ENCODE data around the gene NUBPL.
A peak's percentile ranks its signal among the peaks of the same experiment; 100 is the strongest.
"Not testable (repeated sequence)": the region's sequence is repeated elsewhere in the genome, so short reads cannot be mapped to it uniquely, and the experiment has no call there.

Gene NUBPL

GRCh38 chr14:31856003-31856402, 294.8 kb downstream of the NUBPL start:
- H3K27ac ChIP-seq (ENCODE audit: low read length); H3K36me3 ChIP-seq (ENCODE audit: control insufficient read depth in 1 of 2, insufficient read depth in 2 of 2, low read length in 2 of 2); H3K4me3 ChIP-seq (ENCODE audit: low read depth in 1 of 2, low read length in 2 of 2); H3K9me3 ChIP-seq (ENCODE audit: control insufficient read depth in 1 of 2, low read length in 2 of 2); H3K27me3 ChIP-seq (ENCODE audit: low read depth, low read length); H3K4me1 ChIP-seq (ENCODE audit: control insufficient read depth in 1 of 2, insufficient read depth in 2 of 2, low read length in 2 of 2): not testable (repeated sequence)

- Histone ChIP-seq H3K36me3 (ENCODE audit: control insufficient read depth in 1 of 2, insufficient read depth in 2 of 2, low read length in 2 of 2) (peaks cover 0 to 5% of the 10 kb centered on the region in 2 donors), H3K4me3 (ENCODE audit: low read depth in 1 of 2, low read length in 2 of 2) (no peak overlapping the region), H3K4me1 (ENCODE audit: control insufficient read depth in 1 of 2, insufficient read depth in 2 of 2, low read length in 2 of 2) (no peaks in the 10 kb centered on the region), H3K27me3 (ENCODE audit: low read depth, low read length) (no peaks in the 10 kb centered on the region), H3K9me3 (ENCODE audit: control insufficient read depth in 1 of 2, low read length in 2 of 2) (no peaks in the 10 kb centered on the region), H3K27ac (ENCODE audit: low read length) (no peak overlapping the region)
Observed at GRCh38 chr14:31858868-31859267, 297.7 kb downstream of the NUBPL start.

GRCh38 chr14:31864937-31865855, 304.0 kb downstream of the NUBPL start:
- no peaks in the 10 kb centered on the region for H3K27me3 ChIP-seq (ENCODE audit: low read depth, low read length)
- peaks cover 0 to 6% of the 10 kb centered on the region in 2 donors for H3K9me3 ChIP-seq (ENCODE audit: control insufficient read depth in 1 of 2, low read length in 2 of 2)
- no peaks in the 10 kb centered on the region for H3K36me3 ChIP-seq (ENCODE audit: control insufficient read depth in 1 of 2, insufficient read depth in 2 of 2, low read length in 2 of 2)
- H3K4me3 ChIP-seq (ENCODE audit: low read depth in 1 of 2, low read length in 2 of 2): no peak overlapping the region
- no peak overlapping the region for H3K27ac ChIP-seq (ENCODE audit: low read length)
- H3K4me1 ChIP-seq (ENCODE audit: control insufficient read depth in 1 of 2, insufficient read depth in 2 of 2, low read length in 2 of 2): no peaks in the 10 kb centered on the region

GRCh38 chr14:31867570-31867969, 306.4 kb downstream of the NUBPL start:
- Histone ChIP-seq H3K9me3 (ENCODE audit: control insufficient read depth in 1 of 2, low read length in 2 of 2) (peaks cover 0 to 6% of the 10 kb centered on the region in 2 donors), H3K4me1 (ENCODE audit: control insufficient read depth in 1 of 2, insufficient read depth in 2 of 2, low read length in 2 of 2) (no peaks in the 10 kb centered on the region), H3K4me3 (ENCODE audit: low read depth in 1 of 2, low read length in 2 of 2) (no peak overlapping the region), H3K36me3 (ENCODE audit: control insufficient read depth in 1 of 2, insufficient read depth in 2 of 2, low read length in 2 of 2) (no peaks in the 10 kb centered on the region), H3K27ac (ENCODE audit: low read length) (no peak overlapping the region), H3K27me3 (ENCODE audit: low read depth, low read length) (no peaks in the 10 kb centered on the region)

- not testable (repeated sequence) for H3K4me1 ChIP-seq (ENCODE audit: control insufficient read depth in 1 of 2, insufficient read depth in 2 of 2, low read length in 2 of 2); H3K4me3 ChIP-seq (ENCODE audit: low read depth in 1 of 2, low read length in 2 of 2); H3K27ac ChIP-seq (ENCODE audit: low read length); H3K27me3 ChIP-seq (ENCODE audit: low read depth, low read length); H3K36me3 ChIP-seq (ENCODE audit: control insufficient read depth in 1 of 2, insufficient read depth in 2 of 2, low read length in 2 of 2); H3K9me3 ChIP-seq (ENCODE audit: control insufficient read depth in 1 of 2, low read length in 2 of 2)
Observed at GRCh38 chr14:31868096-31868495, 306.9 kb downstream of the NUBPL start.

GRCh38 chr14:31876741-31877140, 315.5 kb downstream of the NUBPL start:
- peaks cover 0 to 3% of the 10 kb centered on the region in 2 donors for H3K4me1 ChIP-seq (ENCODE audit: control insufficient read depth in 1 of 2, insufficient read depth in 2 of 2, low read length in 2 of 2)
- H3K9me3 ChIP-seq (ENCODE audit: control insufficient read depth in 1 of 2, low read length in 2 of 2): no peaks in the 10 kb centered on the region
- peak overlapping the region; percentile 46 for H3K27ac ChIP-seq (ENCODE audit: low read length)
- no peak overlapping the region for H3K4me3 ChIP-seq (ENCODE audit: low read depth in 1 of 2, low read length in 2 of 2)
- H3K27me3 ChIP-seq (ENCODE audit: low read depth, low read length): no peaks in the 10 kb centered on the region
- no peaks in the 10 kb centered on the region for H3K36me3 ChIP-seq (ENCODE audit: control insufficient read depth in 1 of 2, insufficient read depth in 2 of 2, low read length in 2 of 2)

- peaks cover 0 to 3% of the 10 kb centered on the region in 2 donors for H3K4me1 ChIP-seq (ENCODE audit: control insufficient read depth in 1 of 2, insufficient read depth in 2 of 2, low read length in 2 of 2)
- H3K27ac ChIP-seq (ENCODE audit: low read length): peak overlapping the region; percentile 46
- no peaks in the 10 kb centered on the region for H3K9me3 ChIP-seq (ENCODE audit: control insufficient read depth in 1 of 2, low read length in 2 of 2)
- H3K27me3 ChIP-seq (ENCODE audit: low read depth, low read length): no peaks in the 10 kb centered on the region
- H3K36me3 ChIP-seq (ENCODE audit: control insufficient read depth in 1 of 2, insufficient read depth in 2 of 2, low read length in 2 of 2): no peaks in the 10 kb centered on the region
- H3K4me3 ChIP-seq (ENCODE audit: low read depth in 1 of 2, low read length in 2 of 2): peak overlapping the region in 1 of 2 donors; percentile 17
Observed at GRCh38 chr14:31877255-31877798, 316.1 kb downstream of the NUBPL start.

- H3K4me3 ChIP-seq (ENCODE audit: low read depth in 1 of 2, low read length in 2 of 2): no peak overlapping the region
- H3K36me3 ChIP-seq (ENCODE audit: control insufficient read depth in 1 of 2, insufficient read depth in 2 of 2, low read length in 2 of 2): no peaks in the 10 kb centered on the region
- H3K27me3 ChIP-seq (ENCODE audit: low read depth, low read length): no peaks in the 10 kb centered on the region
- H3K9me3 ChIP-seq (ENCODE audit: control insufficient read depth in 1 of 2, low read length in 2 of 2): no peaks in the 10 kb centered on the region
- peaks cover 0 to 3% of the 10 kb centered on the region in 2 donors for H3K4me1 ChIP-seq (ENCODE audit: control insufficient read depth in 1 of 2, insufficient read depth in 2 of 2, low read length in 2 of 2)
- no peak overlapping the region for H3K27ac ChIP-seq (ENCODE audit: low read length)
Observed at GRCh38 chr14:31879661-31880348, 318.6 kb downstream of the NUBPL start.

- H3K4me3 ChIP-seq (ENCODE audit: low read depth in 1 of 2, low read length in 2 of 2): no peak overlapping the region
- H3K9me3 ChIP-seq (ENCODE audit: control insufficient read depth in 1 of 2, low read length in 2 of 2): no peaks in the 10 kb centered on the region
- H3K27ac ChIP-seq (ENCODE audit: low read length): no peak overlapping the region
- no peaks in the 10 kb centered on the region for H3K36me3 ChIP-seq (ENCODE audit: control insufficient read depth in 1 of 2, insufficient read depth in 2 of 2, low read length in 2 of 2)
- H3K4me1 ChIP-seq (ENCODE audit: control insufficient read depth in 1 of 2, insufficient read depth in 2 of 2, low read length in 2 of 2): peaks cover 0 to 3% of the 10 kb centered on the region in 2 donors
- H3K27me3 ChIP-seq (ENCODE audit: low read depth, low read length): no peaks in the 10 kb centered on the region
Observed at GRCh38 chr14:31880935-31881334, 319.7 kb downstream of the NUBPL start.

- H3K9me3 ChIP-seq (ENCODE audit: control insufficient read depth in 1 of 2, low read length in 2 of 2): no peaks in the 10 kb centered on the region
- H3K27me3 ChIP-seq (ENCODE audit: low read depth, low read length): no peaks in the 10 kb centered on the region
- peaks cover 0 to 3% of the 10 kb centered on the region in 2 donors for H3K4me1 ChIP-seq (ENCODE audit: control insufficient read depth in 1 of 2, insufficient read depth in 2 of 2, low read length in 2 of 2)
- H3K27ac ChIP-seq (ENCODE audit: low read length): no peak overlapping the region
- H3K4me3 ChIP-seq (ENCODE audit: low read depth in 1 of 2, low read length in 2 of 2): no peak overlapping the region
- no peaks in the 10 kb centered on the region for H3K36me3 ChIP-seq (ENCODE audit: control insufficient read depth in 1 of 2, insufficient read depth in 2 of 2, low read length in 2 of 2)
Observed at GRCh38 chr14:31881531-31882310, 320.5 kb downstream of the NUBPL start.

- no peaks in the 10 kb centered on the region for H3K36me3 ChIP-seq (ENCODE audit: control insufficient read depth in 1 of 2, insufficient read depth in 2 of 2, low read length in 2 of 2)
- no peaks in the 10 kb centered on the region for H3K9me3 ChIP-seq (ENCODE audit: control insufficient read depth in 1 of 2, low read length in 2 of 2)
- no peaks in the 10 kb centered on the region for H3K4me1 ChIP-seq (ENCODE audit: control insufficient read depth in 1 of 2, insufficient read depth in 2 of 2, low read length in 2 of 2)
- no peaks in the 10 kb centered on the region for H3K27me3 ChIP-seq (ENCODE audit: low read depth, low read length)
- H3K4me3 ChIP-seq (ENCODE audit: low read depth in 1 of 2, low read length in 2 of 2): no peak overlapping the region
- H3K27ac ChIP-seq (ENCODE audit: low read length): no peak overlapping the region
Observed at GRCh38 chr14:31884238-31884637, 323.0 kb downstream of the NUBPL start.
